Glomerular visceral epithelial cell (primary cell): ENCODE data around the gene RBMS1.
"Not testable (repeated sequence)": the region's sequence is repeated elsewhere in the genome, so short reads cannot be mapped to it uniquely, and the experiment has no call there.

Experiments
- DNase-seq: peaks from one replicate; pipeline ENCODE4 v3.0.0-alpha.2; 2016; ENCODE audit errors: extremely low spot score

The RBMS1 gene

DNA sequence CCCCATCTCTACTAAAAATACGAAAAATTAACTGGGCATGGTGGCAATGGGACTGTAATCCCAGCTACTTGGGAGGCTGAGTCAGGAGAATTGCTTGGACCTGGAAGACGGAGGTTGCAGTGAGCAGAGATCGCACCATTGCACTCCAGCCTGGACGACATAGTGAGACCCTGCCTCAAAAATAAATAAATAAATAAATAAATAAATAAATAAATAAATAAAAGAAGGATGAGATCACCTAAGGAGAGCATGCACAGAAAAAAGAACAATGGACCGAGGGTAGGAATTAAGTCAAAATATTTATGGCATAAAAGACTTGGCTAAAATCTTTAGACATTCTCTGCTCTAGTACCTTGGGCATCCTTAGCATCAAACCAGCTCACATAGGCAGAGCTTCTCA, 8.9 kb upstream of the RBMS1 start:
- DNase-seq: no peak

DNA sequence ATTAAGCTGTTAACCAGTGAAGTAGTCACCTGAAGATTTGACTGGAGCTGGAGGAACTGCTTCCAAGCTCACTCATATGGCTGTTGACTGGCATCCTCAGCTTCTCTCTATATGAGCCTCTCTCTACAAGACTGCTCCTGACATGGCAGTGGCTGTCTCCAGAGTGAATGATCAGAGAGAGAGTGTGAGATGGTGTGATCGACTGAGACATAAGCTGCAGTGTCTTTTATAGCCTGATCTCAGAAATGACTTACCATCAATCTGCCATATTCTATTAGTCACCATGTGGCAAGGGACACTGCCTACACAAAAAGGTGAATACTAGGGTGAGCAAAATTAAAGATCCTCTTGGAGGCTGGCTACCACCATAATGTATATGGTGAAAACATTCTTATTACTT, 7.8 kb upstream of the RBMS1 start:
- no peak for DNase-seq

DNA sequence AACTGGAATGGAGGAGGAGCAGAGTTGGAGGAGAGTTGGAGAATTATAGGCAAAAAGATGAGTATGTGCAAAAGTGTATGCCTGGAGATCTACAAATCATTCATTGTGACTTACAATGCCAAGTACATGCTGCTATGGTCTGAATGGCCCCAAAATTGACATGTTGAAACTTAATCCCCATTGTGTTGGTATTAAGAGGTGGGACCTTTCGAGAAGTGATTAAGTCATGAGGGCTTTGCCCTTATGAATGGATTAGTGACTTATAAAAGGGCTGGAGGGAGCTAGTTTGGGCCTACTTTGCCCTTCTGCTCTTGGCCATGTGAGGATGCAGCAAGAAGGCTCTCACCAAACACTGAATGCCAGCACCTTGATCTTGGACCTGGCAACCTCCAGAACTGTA, 6.3 kb upstream of the RBMS1 start:
- DNase-seq: no peak

GRCh38 chr2:160498137-160498536, 4.5 kb upstream of the RBMS1 start:
- DNase-seq: no peak

DNA sequence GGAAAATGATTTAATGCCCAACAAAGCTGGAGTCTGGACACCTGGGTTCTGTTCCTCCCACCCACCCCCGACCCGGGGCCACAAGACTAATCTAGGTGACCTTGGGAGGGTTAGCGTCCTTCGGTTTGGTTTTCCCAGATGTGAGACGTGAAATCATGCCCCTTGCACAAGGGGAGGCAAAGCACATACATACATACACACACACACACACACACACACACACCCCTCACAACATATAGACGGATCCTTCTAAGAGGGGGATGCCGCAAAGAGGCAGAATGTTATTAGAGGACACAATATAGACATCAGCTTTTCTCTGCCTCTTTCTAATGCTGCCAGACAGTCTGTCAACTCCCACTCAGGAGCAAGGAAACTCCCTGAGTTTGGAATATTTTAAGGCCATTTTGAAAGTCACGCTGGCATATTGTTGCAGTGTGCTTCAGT, 616 bp upstream of the RBMS1 start:
- peak; percentile 18 for DNase-seq

GRCh38 chr2:160492401-160493226, 993 bp downstream of the RBMS1 start:
- DNase-seq: peak; percentile 83

DNA sequence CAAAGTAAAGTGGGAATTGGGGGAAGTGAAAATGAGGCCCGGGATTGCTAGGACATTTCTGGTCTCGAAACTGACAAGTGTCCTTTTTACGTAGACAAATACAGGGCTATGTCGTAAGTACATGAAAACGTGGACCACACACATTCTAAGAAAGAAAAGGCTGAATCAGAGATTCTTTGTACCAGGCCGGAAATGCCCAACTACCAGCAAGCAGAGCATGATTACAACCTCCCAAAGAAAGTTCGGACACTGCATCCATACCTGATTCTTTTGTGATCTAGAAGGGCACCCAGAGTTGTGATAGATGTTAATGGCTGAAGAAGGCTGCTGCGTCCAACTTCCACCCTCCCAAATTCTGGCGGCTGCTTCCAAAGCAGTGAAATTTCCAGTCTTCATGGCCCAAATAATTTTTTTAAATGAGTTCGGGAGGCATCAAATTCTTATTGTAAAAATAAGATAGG, 1.7 kb downstream of the RBMS1 start:
- DNase-seq: peak; percentile 63

DNA sequence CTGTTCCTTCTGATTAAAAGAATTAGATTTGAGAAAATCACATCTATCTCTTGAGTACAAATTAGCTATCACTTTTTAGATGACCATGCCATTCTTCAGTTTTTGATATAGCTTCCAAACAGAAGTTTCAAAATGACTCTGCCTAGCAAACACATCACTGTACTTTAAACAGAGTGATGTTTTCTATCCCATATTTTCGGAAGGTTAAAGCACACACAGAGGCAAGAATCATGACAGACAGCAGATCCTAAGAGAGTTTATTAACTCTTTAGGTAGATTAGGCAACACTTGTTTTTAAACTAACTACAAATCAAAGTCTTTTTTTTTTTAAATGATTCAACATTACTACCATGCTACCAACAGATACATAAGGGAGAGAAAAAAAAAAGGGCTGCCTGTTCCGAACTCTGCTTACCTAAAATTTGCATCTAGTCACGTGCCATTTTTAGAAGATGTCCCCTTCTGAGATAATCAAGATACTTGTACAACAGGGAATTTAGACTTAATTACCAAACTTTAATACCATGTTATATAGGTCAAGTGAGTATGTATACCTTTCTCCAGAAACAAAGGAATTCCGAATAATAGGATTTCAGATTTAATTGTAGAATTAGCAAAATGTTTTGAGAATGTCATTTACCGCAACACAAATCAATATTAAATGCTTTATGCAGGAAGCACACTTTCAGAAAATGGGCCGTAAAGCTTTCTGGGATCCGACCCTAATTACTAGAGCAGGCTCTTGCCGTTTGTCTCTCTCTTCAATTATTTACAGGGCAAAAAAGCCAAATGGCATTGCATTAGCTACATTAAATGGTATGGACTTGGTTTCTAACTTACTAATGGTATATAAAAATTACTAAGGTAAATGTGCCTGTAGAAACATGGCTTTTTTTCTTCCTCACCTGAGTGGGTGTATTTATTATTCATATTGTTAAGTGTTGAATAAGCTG, 2.6 kb downstream of the RBMS1 start:
- no peak for DNase-seq

- no peak for DNase-seq
Observed at GRCh38 chr2:160489111-160489510, 4.5 kb downstream of the RBMS1 start.

DNA sequence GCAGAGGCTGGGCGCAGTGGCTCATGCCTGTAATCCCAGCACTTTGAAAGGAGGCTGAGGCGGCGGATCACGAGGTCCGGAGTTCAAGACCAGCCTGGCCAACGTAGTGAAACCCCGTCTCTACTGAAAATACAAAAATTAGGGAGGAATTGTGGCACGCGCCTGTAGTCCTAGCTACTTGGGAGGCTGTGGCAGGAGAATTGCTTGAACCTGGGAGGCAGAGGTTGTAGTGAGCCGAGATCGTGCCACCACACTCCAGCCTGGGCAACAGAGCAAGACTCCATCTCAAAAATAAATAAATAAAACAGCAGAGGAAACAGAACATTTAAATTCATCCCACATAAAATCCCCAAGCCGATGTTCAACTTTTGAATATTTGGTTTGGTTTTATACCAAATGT, 5.3 kb downstream of the RBMS1 start:
- not testable (repeated sequence) for DNase-seq

- no peak for DNase-seq
Observed at GRCh38 chr2:160486341-160486740, 7.3 kb downstream of the RBMS1 start.

GRCh38 chr2:160484859-160485520, 8.6 kb downstream of the RBMS1 start:
- DNase-seq: no peak

- no peak for DNase-seq
Observed at GRCh38 chr2:160482673-160483072, 10.9 kb downstream of the RBMS1 start.

- DNase-seq: no peak
Observed at GRCh38 chr2:160479269-160479668, 14.3 kb downstream of the RBMS1 start.

GRCh38 chr2:160478660-160479059, 14.9 kb downstream of the RBMS1 start:
- DNase-seq: no peak

GRCh38 chr2:160477032-160477431, 16.6 kb downstream of the RBMS1 start:
- DNase-seq: no peak

DNA sequence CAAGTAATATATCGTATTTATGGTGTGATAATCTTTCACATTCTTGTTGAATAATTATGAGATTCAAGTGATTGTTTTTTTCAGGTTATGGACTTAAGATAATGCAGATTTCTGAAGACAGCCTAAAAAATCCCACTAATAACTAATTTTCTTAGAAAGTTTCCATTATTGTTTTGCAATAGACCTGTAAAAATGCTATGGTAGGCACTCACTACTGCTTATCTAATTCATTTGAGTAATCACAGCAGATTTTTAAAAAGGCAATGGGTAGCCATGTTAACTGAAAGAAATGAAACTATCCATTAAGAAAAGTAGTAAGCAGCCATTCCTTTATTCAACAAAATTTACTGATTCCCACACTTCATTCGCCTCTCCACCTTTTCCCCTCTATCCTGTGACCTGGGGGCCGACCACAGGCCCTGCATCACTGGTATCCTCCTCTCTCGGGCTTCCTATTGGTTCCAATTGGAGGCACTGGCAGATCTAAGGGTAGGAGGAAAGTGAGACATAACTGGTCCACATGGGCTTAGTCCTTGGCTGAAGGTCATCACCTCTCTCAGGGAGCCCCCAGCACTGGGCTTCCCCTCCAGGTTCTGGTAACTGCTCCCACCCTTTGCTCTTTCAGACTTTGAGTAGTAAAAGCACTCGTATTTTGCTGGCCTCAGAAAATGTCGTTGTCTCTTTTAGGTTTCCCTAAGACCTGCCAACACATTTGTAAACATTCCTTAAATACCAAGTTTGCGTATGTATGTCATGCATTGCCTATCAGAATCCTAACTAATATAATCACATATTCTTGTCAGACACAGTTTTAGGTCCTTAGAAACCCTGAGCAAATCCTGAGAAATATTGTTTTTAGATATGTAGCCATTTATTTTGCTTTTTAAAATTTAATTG, 18.5 kb downstream of the RBMS1 start:
- no peak for DNase-seq

- DNase-seq: no peak
Observed at GRCh38 chr2:160474319-160474645, 19.3 kb downstream of the RBMS1 start.

DNA sequence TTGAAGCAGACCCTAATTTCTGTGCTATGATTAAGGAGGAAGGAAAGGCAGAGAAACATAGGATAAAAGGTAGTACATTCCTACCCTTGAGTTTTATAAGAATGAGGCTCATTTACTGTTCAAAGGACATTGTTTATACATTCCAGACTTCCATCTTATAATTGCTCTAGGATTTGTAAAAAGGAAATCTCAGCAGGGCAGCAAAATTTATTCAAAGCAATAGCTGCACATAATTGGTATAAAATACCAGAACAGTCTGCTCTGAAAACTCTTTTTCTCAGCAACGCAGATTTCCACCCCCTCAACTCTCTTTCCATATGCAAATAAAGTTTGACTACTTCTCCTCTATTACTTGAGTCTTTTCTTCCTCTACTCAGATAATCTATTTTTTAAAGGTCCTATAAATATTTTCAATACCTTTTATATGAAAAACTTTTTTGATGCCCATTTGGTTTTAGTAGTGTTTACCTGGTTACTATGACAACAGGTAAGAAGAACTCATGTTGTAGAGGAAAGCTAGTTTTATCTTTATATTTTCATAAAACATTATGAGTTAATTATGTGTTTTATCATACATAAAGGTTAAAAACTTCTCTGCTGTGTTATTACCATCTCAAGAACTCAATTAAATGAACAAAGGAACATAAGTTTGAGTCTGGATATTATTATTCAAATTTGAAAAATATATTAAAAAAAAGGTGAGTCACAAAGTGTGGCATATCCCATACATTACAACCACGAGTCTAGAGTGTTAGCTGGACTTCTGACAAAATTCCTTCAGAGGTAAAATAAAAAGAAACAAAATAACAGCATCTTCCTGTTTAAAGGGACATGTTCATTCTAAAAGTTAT, 19.9 kb downstream of the RBMS1 start:
- no peak for DNase-seq

DNA sequence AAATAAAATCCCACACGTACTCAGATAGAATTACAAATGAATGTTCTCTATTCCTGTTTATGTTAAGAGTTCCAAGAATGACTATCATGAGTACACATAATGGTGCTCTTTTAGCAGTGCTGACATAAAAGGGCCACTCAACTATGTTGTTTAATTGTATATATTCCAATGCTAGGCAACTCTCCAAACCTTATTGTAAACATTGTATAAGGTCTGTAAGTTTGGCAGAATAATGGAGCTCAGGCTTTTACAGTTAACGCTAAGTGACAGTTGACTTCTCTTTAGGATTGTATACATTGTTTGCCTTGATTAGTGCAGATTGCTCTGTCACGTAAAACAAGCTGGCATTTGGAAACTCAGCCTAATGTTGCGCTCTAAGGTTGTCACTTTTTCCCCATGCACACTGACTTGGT, 20.8 kb downstream of the RBMS1 start:
- no peak for DNase-seq
